GM18858 (cell line): Measurements from ENCODE around the gene BEGAIN.
"Not testable (repeated sequence)": the region's sequence is repeated elsewhere in the genome, so short reads cannot be mapped to it uniquely, and the experiment has no call there.

Experiments
- ATAC-seq: cut with Tn5 transposase; IDR thresholded peaks from one replicate; pipeline ENCODE4 v1.9.1; 2021; ENCODE audit not compliant: unreplicated experiment

BEGAIN gene

GRCh38 chr14:100524233-100524932 lies 62.8 kb downstream of the BEGAIN start:
- ATAC-seq = no peak

GRCh38 chr14:100523843-100524169 lies 63.4 kb downstream of the BEGAIN start:
- ATAC-seq = no peak

GRCh38 chr14:100523131-100523842 lies 63.9 kb downstream of the BEGAIN start:
- ATAC-seq = no peak

GRCh38 chr14:100522616-100523099 lies 64.6 kb downstream of the BEGAIN start:
- no peak for ATAC-seq

GRCh38 chr14:100506053-100506452 lies 81.2 kb downstream of the BEGAIN start:
- not testable (repeated sequence) for ATAC-seq

GRCh38 chr14:100504372-100505078 lies 82.7 kb downstream of the BEGAIN start:
- ATAC-seq = no peak

GRCh38 chr14:100503251-100503650 lies 84.0 kb downstream of the BEGAIN start:
- no peak for ATAC-seq

GRCh38 chr14:100502622-100503220 lies 84.5 kb downstream of the BEGAIN start:
- ATAC-seq = no peak

GRCh38 chr14:100500128-100500527 lies 87.1 kb downstream of the BEGAIN start:
- ATAC-seq = no peak

- no peak for ATAC-seq
Measured at GRCh38 chr14:100498068-100498467, 89.1 kb downstream of the BEGAIN start.

- ATAC-seq = no peak
Measured at GRCh38 chr14:100495917-100496316, 91.3 kb downstream of the BEGAIN start.

- no peak for ATAC-seq
Measured at GRCh38 chr14:100494645-100495044, 92.6 kb downstream of the BEGAIN start.

- ATAC-seq = no peak
Measured at GRCh38 chr14:100490252-100490651, 97.0 kb downstream of the BEGAIN start.

- no peak for ATAC-seq
Measured at GRCh38 chr14:100488057-100488456, 99.2 kb downstream of the BEGAIN start.

GRCh38 chr14:100487304-100487703 lies 99.9 kb downstream of the BEGAIN start:
- no peak for ATAC-seq
